CD4-positive, alpha-beta memory T cell (primary cell): ENCODE measurements around the gene BARX1. TPM values are rescaled to one million over a fixed set of nuclear protein-coding genes. Genes with fewer than 3 reads are reported as not detected.

Source experiments
- CTCF ChIA-PET: fragments of 350-600 bp; sonication (Branson Sonifier 250); formaldehyde crosslinking; loops from one replicate; lab custom pipeline; 2021; ENCODE audit warnings: inconsistent platforms; ENCODE audit not compliant: partially characterized antibody; lab: Charles Lee
- POLR2A ChIA-PET: fragments of 350-600 bp; sonication (Branson Sonifier 250); formaldehyde crosslinking; loops from one replicate; lab custom pipeline; 2021; ENCODE audit not compliant: partially characterized antibody; lab: Charles Lee
- DNase-seq, 5 donors: peaks; one replicate each; pipeline versions ENCODE4 v3.0.0 to v3.0.0-alpha.2; 2020 to 2022; ENCODE audit warnings: mixed read lengths in 1 of 5
- H3K27ac ChIP-seq: one replicate; pipeline ENCODE4 v1.7.0; 2013; ENCODE audit warnings: low read depth, low read length
- H3K27me3 ChIP-seq: 2 replicates; pipeline ENCODE4 v1.7.0; 2013; ENCODE audit warnings: mild to moderate bottlenecking, low read length, moderate library complexity; ENCODE audit not compliant: insufficient read depth
- H3K36me3 ChIP-seq: 2 replicates; pipeline ENCODE4 v1.7.0; 2013; ENCODE audit warnings: mild to moderate bottlenecking, low read length, moderate library complexity; ENCODE audit not compliant: insufficient read depth
- H3K4me1 ChIP-seq: 2 replicates; pipeline ENCODE4 v1.7.0; 2013; ENCODE audit warnings: mild to moderate bottlenecking, low read length, moderate library complexity; ENCODE audit not compliant: insufficient read depth
- H3K4me3 ChIP-seq, 2 donors: one replicate each; pipeline ENCODE4 v1.7.0; 2013; ENCODE audit warnings: low read length in 2 of 2, mild to moderate bottlenecking in 1 of 2
- H3K9me3 ChIP-seq, 2 donors: one replicate each; pipeline ENCODE4 v1.7.0; 2013; ENCODE audit warnings: low read length in 2 of 2, control low read depth in 1 of 2; ENCODE audit not compliant: control insufficient read depth in 1 of 2
- H3K27ac Mint-ChIP-seq, 7 donors: one replicate each; pipeline ENCODE4 v1.8.0; 2020 to 2021; ENCODE audit warnings: mixed read lengths in 7 of 7, mild to moderate bottlenecking in 6 of 7, inconsistent platforms in 3 of 7, moderate library complexity in 3 of 7
- H3K27me3 Mint-ChIP-seq, 2 donors: one replicate each; pipeline ENCODE4 v1.8.0; 2020 to 2021; ENCODE audit warnings: mixed read lengths in 2 of 2
- H3K36me3 Mint-ChIP-seq, 2 donors: one replicate each; pipeline ENCODE4 v1.8.0; 2020 to 2021; ENCODE audit warnings: mixed read lengths in 2 of 2, inconsistent platforms in 1 of 2, mild to moderate bottlenecking in 1 of 2
- H3K4me1 Mint-ChIP-seq, 4 donors: one replicate each; pipeline ENCODE4 v1.8.0; 2020 to 2021; ENCODE audit warnings: mixed read lengths in 4 of 4, mild to moderate bottlenecking in 1 of 4
- H3K4me3 Mint-ChIP-seq, 8 donors: one replicate each; pipeline ENCODE4 v1.8.0; 2020 to 2021; ENCODE audit warnings: mixed read lengths in 8 of 8, mild to moderate bottlenecking in 7 of 8, moderate library complexity in 6 of 8, inconsistent platforms in 3 of 8
- H3K9me3 Mint-ChIP-seq, 8 donors: one replicate each; pipeline ENCODE4 v1.8.0; 2020 to 2021; ENCODE audit warnings: mixed read lengths in 8 of 8, mild to moderate bottlenecking in 5 of 8, inconsistent platforms in 3 of 8, moderate library complexity in 1 of 8
- intact Hi-C: fragments of 100-400 bp; cut with micrococcal nuclease; formaldehyde crosslinking; loops from one replicate; pipeline ENCODE4 v1.15.1; 2023
- polyA plus RNA-seq, 2 donors: library from polyadenylated mRNA; unstranded; fragments of 300-500 nt; fragmentation: Illumina TruSeq; gene quantifications; one replicate each; pipeline ENCODE4 v1.2.3, GENCODE V29; 2021
- total RNA-seq, 2 experiments: library from RNA; stranded (reverse); gene quantifications; one replicate each; pipeline ENCODE4 v1.2.3, GENCODE V29; 2021

The BARX1 gene
- total and polyA plus RNA-seq, 4 experiments from 2014 or later, result not detected

DNA sequence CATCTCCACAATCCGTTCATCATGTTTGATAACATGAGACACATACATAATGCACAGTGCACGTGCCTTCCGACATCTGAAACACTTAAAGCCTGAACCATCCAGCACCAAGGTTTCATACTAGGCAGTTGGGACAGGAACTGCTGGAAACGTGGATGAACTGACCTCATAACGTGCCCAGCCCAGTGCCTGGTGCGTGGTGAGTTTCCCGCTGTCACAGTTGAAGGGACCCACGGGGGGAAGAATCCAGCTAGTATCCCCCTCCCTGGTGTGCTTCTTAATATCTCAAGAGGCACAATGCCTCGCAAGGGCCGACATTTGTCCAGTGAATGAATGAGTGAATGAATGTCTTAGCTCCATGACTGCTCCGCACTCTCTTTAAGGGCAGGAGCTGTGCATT is 23.2 kb downstream of the BARX1 start:
- Histone ChIP-seq H3K9me3 (no peaks in the 10 kb centered on the region), H3K27ac (no peak overlapping the region), H3K4me3 (no peak overlapping the region), H3K27me3 (no peaks in the 10 kb centered on the region), H3K36me3 (no peaks in the 10 kb centered on the region), H3K4me1 (no peaks in the 10 kb centered on the region)
- POLR2A ChIA-PET, result no interaction called here
- CTCF ChIA-PET, result interaction anchor here (1.2 kb wide), 1 partner anchor 82 kb away, joined by 3 read pairs; no protein-coding TSS in a partner anchor
- Mint-ChIP-seq H3K9me3 (peaks cover 0 to 11% (median 0%) of the 10 kb centered on the region in 8 donors), H3K4me3 (no peak overlapping the region), H3K27ac (no peak overlapping the region), H3K4me1 (no peaks in the 10 kb centered on the region), H3K36me3 (no peaks in the 10 kb centered on the region), H3K27me3 (peaks cover 14 to 24% of the 10 kb centered on the region in 2 donors)
- intact Hi-C loops, result no loop called here
- no peak for DNase-seq

DNA sequence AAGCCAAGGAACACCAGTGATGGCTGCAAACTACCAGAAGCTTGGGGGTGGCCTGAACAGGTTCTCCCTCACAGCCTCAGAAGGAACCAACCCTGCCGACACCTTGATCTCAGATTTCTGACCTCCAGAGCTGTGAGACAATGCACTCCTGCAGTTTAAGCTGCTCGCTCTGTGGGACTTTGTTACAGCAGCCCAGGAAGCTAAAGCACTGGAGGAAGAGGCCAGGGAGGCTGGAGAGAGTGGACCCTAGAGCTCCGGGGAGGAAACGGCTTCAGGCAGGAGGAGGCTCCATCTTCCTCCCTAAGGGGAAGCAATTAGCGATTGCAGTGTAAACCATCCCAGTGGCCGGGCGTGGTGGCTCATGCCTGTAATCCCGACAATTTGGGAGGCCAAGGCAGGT is 25.1 kb downstream of the BARX1 start:
- DNase-seq, result no peak
- H3K9me3 ChIP-seq, result no peaks in the 10 kb centered on the region
- H3K4me3 ChIP-seq, result no peak overlapping the region
- H3K27ac ChIP-seq, result no peak overlapping the region
- no peak overlapping the region for H3K27ac Mint-ChIP-seq
- H3K9me3 Mint-ChIP-seq, result peaks cover 0 to 12% (median 0%) of the 10 kb centered on the region in 8 donors
- H3K27me3 ChIP-seq, result no peaks in the 10 kb centered on the region
- no peak overlapping the region for H3K4me3 Mint-ChIP-seq
- no peaks in the 10 kb centered on the region for H3K36me3 ChIP-seq
- H3K36me3 Mint-ChIP-seq, result no peaks in the 10 kb centered on the region
- peaks cover 14 to 16% of the 10 kb centered on the region in 2 donors for H3K27me3 Mint-ChIP-seq
- intact Hi-C loops, result no loop called here
- CTCF ChIA-PET, result interaction anchor here (1.3 kb wide), 1 partner anchor 73 kb away, joined by 4 read pairs; no protein-coding TSS in a partner anchor
- H3K4me1 Mint-ChIP-seq, result no peaks in the 10 kb centered on the region
- POLR2A ChIA-PET, result no interaction called here
- H3K4me1 ChIP-seq, result no peaks in the 10 kb centered on the region

DNA sequence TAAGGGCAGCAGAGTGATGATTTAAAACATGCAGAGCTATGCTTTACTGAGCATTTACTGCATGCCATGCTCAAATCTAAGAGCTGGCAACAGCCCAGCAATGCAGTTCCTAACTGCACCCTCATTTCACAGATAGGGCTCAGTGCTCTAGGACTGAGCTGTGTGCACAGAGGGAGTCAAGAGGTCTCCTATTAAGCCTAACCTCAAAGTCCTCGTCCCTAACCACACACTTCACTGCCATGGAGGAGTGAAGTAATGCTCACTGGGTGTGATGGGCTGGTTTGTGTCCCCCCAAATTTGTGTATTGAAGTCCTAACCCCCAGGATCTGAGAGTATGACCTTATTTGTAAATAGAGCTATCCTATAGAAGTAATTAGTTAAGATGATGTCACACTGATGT is 25.9 kb downstream of the BARX1 start:
- Mint-ChIP-seq H3K4me3 (no peak overlapping the region), H3K9me3 (peaks cover 0 to 12% (median 0%) of the 10 kb centered on the region in 8 donors), H3K4me1 (no peaks in the 10 kb centered on the region), H3K27ac (no peak overlapping the region), H3K36me3 (no peaks in the 10 kb centered on the region), H3K27me3 (peaks cover 14 to 16% of the 10 kb centered on the region in 2 donors)
- POLR2A ChIA-PET, result no interaction called here
- Histone ChIP-seq H3K4me3 (no peak overlapping the region), H3K9me3 (no peaks in the 10 kb centered on the region), H3K27me3 (no peaks in the 10 kb centered on the region), H3K27ac (no peak overlapping the region), H3K36me3 (no peaks in the 10 kb centered on the region), H3K4me1 (no peaks in the 10 kb centered on the region)
- CTCF ChIA-PET, result interaction anchor here (1.3 kb wide), 1 partner anchor 72 kb away, joined by 4 read pairs; no protein-coding TSS in a partner anchor
- DNase-seq, result no peak
- intact Hi-C loops, result no loop called here

DNA sequence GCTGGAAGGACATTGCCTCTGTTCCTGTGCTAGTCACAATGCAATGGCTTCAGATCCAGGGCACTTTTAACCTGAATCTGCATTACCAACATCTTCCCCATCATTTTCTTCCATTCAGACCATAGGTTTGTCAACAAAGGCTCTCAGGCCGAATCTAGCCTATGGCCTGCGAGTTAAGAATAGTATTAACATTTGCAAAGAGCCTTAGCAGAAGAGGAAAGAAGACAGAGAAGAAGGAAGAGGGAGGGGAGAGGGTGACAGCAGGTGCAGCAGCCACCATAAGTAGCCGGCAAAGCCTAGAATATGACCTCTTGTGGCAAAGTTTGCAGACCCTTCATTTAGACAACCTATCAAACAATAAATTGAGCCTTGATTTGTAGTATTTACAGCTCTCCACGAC is 32.6 kb downstream of the BARX1 start:
- H3K27ac ChIP-seq, result no peak overlapping the region
- Mint-ChIP-seq H3K27ac (no peak overlapping the region), H3K27me3 (peaks cover 0 to 6% of the 10 kb centered on the region in 2 donors), H3K36me3 (no peaks in the 10 kb centered on the region), H3K9me3 (peaks cover 0 to 5% (median 0%) of the 10 kb centered on the region in 8 donors), H3K4me1 (peaks cover 0 to under 1% (median 0%) of the 10 kb centered on the region in 4 donors), H3K4me3 (no peak overlapping the region)
- H3K4me1 ChIP-seq, result no peaks in the 10 kb centered on the region
- ChIA-PET CTCF (no interaction called here), POLR2A (no interaction called here)
- intact Hi-C loops, result no loop called here
- no peak overlapping the region for H3K4me3 ChIP-seq
- H3K36me3 ChIP-seq, result no peaks in the 10 kb centered on the region
- H3K9me3 ChIP-seq, result no peaks in the 10 kb centered on the region
- no peaks in the 10 kb centered on the region for H3K27me3 ChIP-seq
- DNase-seq, result no peak

DNA sequence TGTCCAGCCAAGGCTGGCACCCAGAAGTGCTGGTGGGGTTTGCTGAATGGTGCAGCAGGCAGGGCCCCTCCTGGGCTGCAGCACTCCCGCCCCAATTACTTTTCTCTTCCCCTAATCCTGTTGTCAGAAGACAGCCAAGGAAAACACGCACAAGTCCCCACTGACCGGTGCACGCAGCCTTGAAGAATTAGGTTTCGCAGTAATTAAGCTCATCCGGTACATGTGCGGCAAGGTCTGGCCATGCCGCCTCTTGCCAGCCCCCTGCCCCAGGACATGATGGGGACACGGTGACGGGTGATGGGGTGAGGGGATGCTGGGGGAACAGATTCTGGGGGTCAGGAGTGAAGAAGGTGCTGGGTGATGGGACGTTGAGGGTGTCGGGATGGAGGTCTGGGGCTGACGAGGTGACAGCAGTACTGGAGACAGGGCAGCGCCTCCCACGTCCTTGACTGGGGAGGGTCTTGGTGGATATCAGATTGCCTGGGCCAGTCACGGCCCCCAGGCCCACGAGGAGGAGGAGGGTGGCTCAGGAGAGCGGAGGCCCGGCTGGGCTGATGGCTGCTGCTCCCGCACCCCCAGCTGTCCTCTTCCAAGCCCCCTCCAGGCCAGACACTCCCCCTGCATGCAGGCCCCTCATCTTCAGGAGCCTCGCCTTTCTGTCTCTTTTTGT is 34.9 kb downstream of the BARX1 start:
- Mint-ChIP-seq H3K27me3 (peaks cover 2% of the 10 kb centered on the region in 2 donors), H3K36me3 (no peaks in the 10 kb centered on the region), H3K27ac (no peak overlapping the region), H3K4me1 (peaks cover 0 to 1% (median under 1%) of the 10 kb centered on the region in 4 donors), H3K4me3 (no peak overlapping the region), H3K9me3 (peaks cover 0 to 2% (median 0%) of the 10 kb centered on the region in 8 donors)
- no peaks in the 10 kb centered on the region for H3K27me3 ChIP-seq
- no peaks in the 10 kb centered on the region for H3K9me3 ChIP-seq
- H3K36me3 ChIP-seq, result no peaks in the 10 kb centered on the region
- ChIA-PET POLR2A (no interaction called here), CTCF (no interaction called here)
- H3K4me1 ChIP-seq, result no peaks in the 10 kb centered on the region
- H3K4me3 ChIP-seq, result no peak overlapping the region
- intact Hi-C loops, result no loop called here
- no peak overlapping the region for H3K27ac ChIP-seq
- DNase-seq, result no peak

DNA sequence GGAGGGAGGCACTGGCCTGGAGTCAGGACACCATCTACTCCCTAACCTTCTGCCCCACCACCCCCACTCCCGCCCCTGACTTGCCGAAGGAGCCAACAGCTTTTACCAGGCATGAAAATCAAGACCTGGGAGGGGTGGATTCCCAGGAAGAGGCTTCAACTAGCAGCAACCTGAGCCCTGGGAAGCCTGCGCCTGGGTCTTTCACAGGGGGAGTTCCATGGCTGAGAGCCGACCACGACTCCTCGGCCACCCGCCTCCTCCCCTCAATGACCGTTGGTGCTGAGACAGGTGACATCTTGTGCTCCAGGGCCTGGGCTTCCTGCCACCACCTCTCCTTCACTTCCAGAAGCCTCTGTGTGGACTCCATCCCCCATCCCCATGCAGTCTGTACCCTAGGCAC is 37.1 kb downstream of the BARX1 start:
- H3K4me1 Mint-ChIP-seq, result peaks cover 0 to 1% (median under 1%) of the 10 kb centered on the region in 4 donors
- Histone ChIP-seq H3K4me3 (no peak overlapping the region), H3K27ac (no peak overlapping the region), H3K27me3 (no peaks in the 10 kb centered on the region), H3K4me1 (no peaks in the 10 kb centered on the region), H3K9me3 (no peaks in the 10 kb centered on the region), H3K36me3 (no peaks in the 10 kb centered on the region)
- POLR2A ChIA-PET, result no interaction called here
- intact Hi-C loops, result no loop called here
- no peak for DNase-seq
- no peaks in the 10 kb centered on the region for H3K36me3 Mint-ChIP-seq
- peaks cover 0 to 2% (median 0%) of the 10 kb centered on the region in 8 donors for H3K9me3 Mint-ChIP-seq
- no peak overlapping the region for H3K27ac Mint-ChIP-seq
- CTCF ChIA-PET, result no interaction called here
- H3K4me3 Mint-ChIP-seq, result no peak overlapping the region
- H3K27me3 Mint-ChIP-seq, result peaks cover 2% of the 10 kb centered on the region in 2 donors

DNA sequence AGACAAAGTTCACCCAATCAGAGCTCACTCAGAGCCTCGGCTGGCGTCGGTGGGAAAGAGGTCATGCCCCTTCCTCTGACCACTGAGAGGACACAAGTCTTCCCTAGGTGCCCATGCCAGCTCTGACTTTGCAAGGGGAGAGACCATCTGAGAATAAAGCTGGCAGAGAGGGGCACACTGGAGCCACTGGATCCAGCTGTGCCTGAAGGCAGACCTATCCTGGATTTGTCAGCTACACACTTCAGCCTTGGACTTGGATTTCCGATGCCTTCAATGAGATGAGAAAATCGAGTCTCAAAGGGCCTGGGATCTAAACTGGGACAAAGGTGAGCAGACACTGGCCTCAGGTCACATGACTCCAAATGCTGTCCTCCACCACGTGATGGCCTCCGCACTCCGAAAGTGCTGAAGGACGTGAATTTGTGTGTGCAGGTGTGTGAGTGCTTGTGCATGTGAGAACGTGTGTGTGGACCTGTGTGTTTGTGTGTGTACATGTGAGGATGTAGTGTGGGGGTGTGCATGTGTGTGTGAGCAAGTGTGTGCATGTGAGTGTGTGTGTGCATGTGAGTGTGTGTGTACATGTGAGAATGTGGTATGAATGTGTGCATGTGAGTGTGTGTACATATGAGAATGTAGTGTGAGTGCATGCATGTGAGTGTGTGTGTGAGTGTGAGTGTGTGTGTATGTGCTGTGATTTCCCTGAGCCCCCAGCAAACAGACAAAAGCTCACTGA is 37.9 kb downstream of the BARX1 start:
- ChIA-PET CTCF (no interaction called here), POLR2A (no interaction called here)
- H3K36me3 ChIP-seq, result no peaks in the 10 kb centered on the region
- Mint-ChIP-seq H3K27me3 (peaks cover 2% of the 10 kb centered on the region in 2 donors), H3K4me1 (peaks cover 0 to 3% (median under 1%) of the 10 kb centered on the region in 4 donors), H3K4me3 (no peak overlapping the region), H3K36me3 (no peaks in the 10 kb centered on the region), H3K27ac (no peak overlapping the region), H3K9me3 (peaks cover 0 to 2% (median 0%) of the 10 kb centered on the region in 8 donors)
- no peak overlapping the region for H3K4me3 ChIP-seq
- no peaks in the 10 kb centered on the region for H3K9me3 ChIP-seq
- intact Hi-C loops, result no loop called here
- H3K4me1 ChIP-seq, result peaks cover under 1% of the 10 kb centered on the region
- H3K27me3 ChIP-seq, result no peaks in the 10 kb centered on the region
- no peak overlapping the region for H3K27ac ChIP-seq
- no peak for DNase-seq
